K562 (cell line): ENCODE measurements around the gene WNT7B. TPM values are rescaled to one million over a fixed set of nuclear protein-coding genes. Genes with fewer than 3 reads are reported as not detected.

ENCODE experiments used
- ATAC-seq: fragments of 200-7000 bp; cut with Tn5 transposase; 3 replicates; pipeline ENCODE4 v1.9.1; 2020; ENCODE audit warnings: moderate library complexity
- BruUV-seq: library from RNA; stranded (reverse); fragments of 400-500 nt; replicated peaks from 2 replicates; lab custom pipeline; 2021; lab: Mats Ljungman, UMichigan
- CTCF ChIA-PET: fragments of 300-600 bp; formaldehyde crosslinking; extraction: SDS; loops from one replicate; lab custom pipeline; 2021; ENCODE audit warnings: low intra/inter-chr PET ratio; lab: Yijun Ruan, JAX
- POLR2A ChIA-PET: fragments of 300-600, 350-650 bp; sonication (Branson Sonifier 250); formaldehyde crosslinking; extraction: SDS; loops from one replicate; lab custom pipeline; 2021; ENCODE audit warnings: antibody characterized with exemption, inconsistent platforms; lab: Yijun Ruan, JAX
- DNase-seq, 4 experiments: peaks; one replicate each; pipeline versions ENCODE4 v3.0.0 to v3.0.0-alpha.2; 2011 to 2018; ENCODE audit warnings: low spot score in 3 of 4, mixed read lengths in 3 of 4; ENCODE audit errors: extremely low read depth in 1 of 4
- FAIRE-seq: peaks from 2 replicates; lab custom pipeline; 2011; peaks lifted over from hg19 to GRCh38; lab: Jason Lieb, UNC
- H2AFZ ChIP-seq: 2 replicates; pipeline ENCODE4 v1.6.0; 2011; ENCODE audit warnings: low read depth, low read length, control low read depth, inconsistent platforms
- H3K27ac ChIP-seq: fragments of 200-600 bp; 3 replicates; pipeline ENCODE4 v1.8.0; 2011; ENCODE audit warnings: low read depth, mild to moderate bottlenecking, control low read depth, inconsistent platforms, low read length, moderate library complexity, mixed read lengths; ENCODE audit errors: extremely low read depth
- H3K27me3 ChIP-seq, 2 experiments: fragments of 300-600 bp in 1 of 2; 2 replicates in 1 of 2; 3 replicates in 1 of 2; pipeline versions ENCODE4 v1.6.0 to v1.8.0; 2011; ENCODE audit warnings: inconsistent platforms in 2 of 2, low read length in 2 of 2, mild to moderate bottlenecking in 1 of 2, mixed read lengths in 1 of 2, moderate library complexity in 1 of 2; ENCODE audit not compliant: control insufficient read depth in 2 of 2, insufficient read depth in 2 of 2
- H3K36me3 ChIP-seq: fragments of 300-600 bp; 3 replicates; pipeline ENCODE4 v1.8.0; 2011; ENCODE audit warnings: mild to moderate bottlenecking, low read length, inconsistent platforms; ENCODE audit not compliant: control insufficient read depth, insufficient read depth
- H3K4me1 ChIP-seq, 2 experiments: fragments of 200-600 bp in 1 of 2; replicated peaks in 1 of 2; 2 replicates in 1 of 2; 3 replicates in 1 of 2; pipeline versions ENCODE4 v1.5.1 to v1.8.0; 2011; ENCODE audit warnings: inconsistent platforms in 2 of 2, low read length in 2 of 2, mild to moderate bottlenecking in 1 of 2, mixed read lengths in 1 of 2, moderate library complexity in 1 of 2; ENCODE audit not compliant: control insufficient read depth in 2 of 2, insufficient read depth in 2 of 2
- H3K4me2 ChIP-seq: 2 replicates; pipeline ENCODE4 v1.6.1; 2011; ENCODE audit warnings: low read length, control low read depth, inconsistent platforms, mixed read lengths; ENCODE audit not compliant: insufficient read depth
- H3K4me3 ChIP-seq: fragments of 200-600 bp; sonication (generic), shearing (Covaris generic); 2 replicates; pipeline ENCODE4 v1.5.1; 2016; ENCODE audit warnings: control low read depth, inconsistent platforms
- H3K79me2 ChIP-seq: fragments of 200-600 bp; 3 replicates; pipeline ENCODE4 v1.8.0; 2011; ENCODE audit warnings: low read length, inconsistent platforms; ENCODE audit not compliant: control insufficient read depth, insufficient read depth
- H3K9ac ChIP-seq, 2 experiments: 2 replicates each; pipeline versions ENCODE4 v1.6.0 to v1.6.1; 2011; ENCODE audit warnings: low read depth in 2 of 2, low read length in 2 of 2, control low read depth in 1 of 2, inconsistent platforms in 1 of 2, mild to moderate bottlenecking in 1 of 2, mixed read lengths in 1 of 2; ENCODE audit not compliant: insufficient read depth in 1 of 2
- H3K9me1 ChIP-seq: one replicate; pipeline ENCODE4 v1.6.0; 2011; ENCODE audit warnings: inconsistent platforms, mild to moderate bottlenecking, low read length, moderate library complexity; ENCODE audit not compliant: control insufficient read depth, insufficient read depth
- H3K9me3 ChIP-seq: replicated peaks from 2 replicates; pipeline ENCODE4 v1.5.1; 2011; ENCODE audit warnings: low read depth, low read length, inconsistent platforms; ENCODE audit not compliant: control insufficient read depth, insufficient read depth
- H4K20me1 ChIP-seq: replicated peaks from 2 replicates; pipeline ENCODE4 v1.6.1; 2011; ENCODE audit warnings: low read length, inconsistent platforms, mixed read lengths; ENCODE audit not compliant: control insufficient read depth, insufficient read depth
- EP300 ChIP-seq: IDR thresholded peaks from 2 replicates; pipeline ENCODE4 v1.6.1; 2012; ENCODE audit warnings: low read length, improper control_type of control experiment
- GATA2 ChIP-seq: sonication (generic); formaldehyde crosslinking; IDR thresholded peaks from 2 replicates; pipeline ENCODE4 v1.4.0; 2020; ENCODE audit warnings: mild to moderate bottlenecking, missing genetic modification reagents
- MITF ChIP-seq: IDR thresholded peaks from 2 replicates; pipeline ENCODE4 v1.6.1; 2014; ENCODE audit warnings: antibody characterized with exemption
- RFX7 ChIP-seq: fragments of 250-450 bp; sonication (Bioruptor Pico); IDR thresholded peaks from 2 replicates; pipeline ENCODE4 v1.5.1; 2021; ENCODE audit warnings: mild to moderate bottlenecking
- ZNF175 ChIP-seq: fragments of 200-800 bp; sonication (Bioruptor generic); IDR thresholded peaks from 2 replicates; pipeline ENCODE4 v1.6.1; 2016; ENCODE audit warnings: low read depth, mild to moderate bottlenecking, missing genetic modification characterization, missing compliant biosample characterization
- ZNF764 ChIP-seq: fragments of 250-450 bp; sonication (Bioruptor Pico); IDR thresholded peaks from 2 replicates; pipeline ENCODE4 v1.4.0; 2020; ENCODE audit warnings: low read depth, mild to moderate bottlenecking, moderate library complexity
- whole genome bisulfite sequencing: fragments of 100-300 bp; shearing (Covaris generic); methylation state at CpG from one replicate; pipeline ENCODE4 v1.1.6; 2016; ENCODE audit warnings: low coverage, mixed read lengths; ENCODE audit not compliant: insufficient coverage; ENCODE audit errors: missing lambda C conversion rate; 5-methylcytosine and 5-hydroxymethylcytosine counted together
- in situ Hi-C: fragments of 300-500 bp; cut with MboI; formaldehyde crosslinking; loops from 4 replicates; pipeline ENCODE4 v1.15.0; 2018; ENCODE audit warnings: inconsistent platforms, mixed read lengths
- intact Hi-C: fragments of 100-400 bp; cut with micrococcal nuclease; formaldehyde crosslinking; loops from 2 replicates; pipeline ENCODE4 v1.14.2; 2022
- polyA plus RNA-seq, 8 experiments: library from polyadenylated mRNA; depleted of rRNA in 4 of 8; stranded (reverse) in 5 of 8; unstranded in 3 of 8; fragments of >200 nt; fragmentation: Nextera tagmentation in 2 of 8; fragmentation: Illumina TruSeq in 1 of 8; extraction: Ambion mirVana in 2 of 8; extraction: Trizol in 1 of 8; gene quantifications; 2 replicates each; pipeline versions ENCODE4 v1.2.1 to v1.2.3, GENCODE V29; 2011 to 2014; ENCODE audit warnings: inconsistent platforms in 1 of 8, missing spikeins in 1 of 8
- total RNA-seq, 7 experiments: library from RNA; depleted of rRNA in 6 of 7; stranded (reverse); fragments of >200 nt in 6 of 7; fragmentation: Illumina TruSeq in 2 of 7; extraction: Trizol in 2 of 7; gene quantifications; 2 replicates each; pipeline versions ENCODE4 v1.2.1 to v1.2.3, GENCODE V29; 2011 to 2021; ENCODE audit warnings: low replicate concordance in 1 of 7
- TF ChIP-seq, protein P1 (sequence below): sonication (generic); formaldehyde crosslinking; IDR thresholded peaks from 2 replicates; pipeline ENCODE4 v1.8.1; 2023; ENCODE audit warnings: mild to moderate bottlenecking, missing genetic modification reagents
- TF ChIP-seq, protein P2 (sequence below): fragments of 250-450 bp; sonication (Bioruptor Pico); IDR thresholded peaks from 2 replicates; pipeline ENCODE4 v1.5.0; 2020; ENCODE audit warnings: mild to moderate bottlenecking

Gene WNT7B
- total and polyA plus RNA-seq, 9 of the 15 experiments (the other 6 are each of a cell fraction or from before 2014, with no cell fraction given), result not detected

GRCh38 chr22:46007848-46008261 is 30.9 kb upstream of the WNT7B start:
- Histone ChIP-seq H3K27me3 (no peaks in the 10 kb centered on the region), H4K20me1 (no peaks in the 10 kb centered on the region), H3K4me2 (no peak overlapping the region), H3K9me1 (no peaks in the 10 kb centered on the region), H3K4me3 (no peak overlapping the region), H3K9me3 (no peaks in the 10 kb centered on the region), H3K79me2 (no peaks in the 10 kb centered on the region), H3K36me3 (no peaks in the 10 kb centered on the region), H2AFZ (no peak overlapping the region), H3K27ac (no peak overlapping the region), H3K4me1 (peaks cover under 1 to 53% of the 10 kb centered on the region in 2 experiments; a peak in 2 of 5 replicates), H3K9ac (no peak overlapping the region; a peak in 1 of 4 replicates)
- POLR2A ChIA-PET, result no interaction called here
- 45% methylated on average over 13 of the region's 25 CpGs for WGBS
- FAIRE-seq (no peak), ATAC-seq (no peak), DNase-seq (no peak)
- no TSS peak for BruUV-seq
- no peak for TF ChIP-seq RFX7 (CRISPR knock-in tag)
- TF ChIP-seq GATA2 (CRISPR knock-in tag), result no peak
- TF ChIP-seq, protein P1, sequence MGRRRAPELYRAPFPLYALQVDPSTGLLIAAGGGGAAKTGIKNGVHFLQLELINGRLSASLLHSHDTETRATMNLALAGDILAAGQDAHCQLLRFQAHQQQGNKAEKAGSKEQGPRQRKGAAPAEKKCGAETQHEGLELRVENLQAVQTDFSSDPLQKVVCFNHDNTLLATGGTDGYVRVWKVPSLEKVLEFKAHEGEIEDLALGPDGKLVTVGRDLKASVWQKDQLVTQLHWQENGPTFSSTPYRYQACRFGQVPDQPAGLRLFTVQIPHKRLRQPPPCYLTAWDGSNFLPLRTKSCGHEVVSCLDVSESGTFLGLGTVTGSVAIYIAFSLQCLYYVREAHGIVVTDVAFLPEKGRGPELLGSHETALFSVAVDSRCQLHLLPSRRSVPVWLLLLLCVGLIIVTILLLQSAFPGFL (CRISPR knock-in tag), result no peak
- TF ChIP-seq, protein P2, sequence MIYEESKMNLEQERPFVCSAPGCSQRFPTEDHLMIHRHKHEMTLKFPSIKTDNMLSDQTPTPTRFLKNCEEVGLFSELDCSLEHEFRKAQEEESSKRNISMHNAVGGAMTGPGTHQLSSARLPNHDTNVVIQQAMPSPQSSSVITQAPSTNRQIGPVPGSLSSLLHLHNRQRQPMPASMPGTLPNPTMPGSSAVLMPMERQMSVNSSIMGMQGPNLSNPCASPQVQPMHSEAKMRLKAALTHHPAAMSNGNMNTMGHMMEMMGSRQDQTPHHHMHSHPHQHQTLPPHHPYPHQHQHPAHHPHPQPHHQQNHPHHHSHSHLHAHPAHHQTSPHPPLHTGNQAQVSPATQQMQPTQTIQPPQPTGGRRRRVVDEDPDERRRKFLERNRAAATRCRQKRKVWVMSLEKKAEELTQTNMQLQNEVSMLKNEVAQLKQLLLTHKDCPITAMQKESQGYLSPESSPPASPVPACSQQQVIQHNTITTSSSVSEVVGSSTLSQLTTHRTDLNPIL (CRISPR knock-in tag), result no peak
- TF ChIP-seq ZNF764, result no peak
- TF ChIP-seq EP300, result no peak
- no peak for TF ChIP-seq MITF
- no peak for TF ChIP-seq ZNF175
- in situ Hi-C loops, result loop anchor here (5.0 to 25.0 kb wide), 2 partner anchors 109 to 304 kb away; no protein-coding TSS in a partner anchor
- CTCF ChIA-PET, result interaction anchor here (5.4 kb wide), 1 partner anchor 109 kb away, joined by 57 read pairs; no protein-coding TSS in a partner anchor
- intact Hi-C loops, result no loop called here
